Measurements from ENCODE around the gene TRPC4AP.
"Not testable (repeated sequence)": the region's sequence is repeated elsewhere in the genome, so short reads cannot be mapped to it uniquely, and the experiment has no call there.

The TRPC4AP gene

GRCh38 chr20:35092524-35093266, at the start of gene TRPC4AP:
TSS of gene TRPC4AP (minus strand) at chr20:35092807. CDS start at chr20:35092781, 26 bp downstream.
- DNase-seq (ENCODE audit: low read depth) = peak; percentile 86

GRCh38 chr20:35135867-35136586, 43.4 kb upstream of the TRPC4AP start:
- peak; percentile 90 for DNase-seq (ENCODE audit: low read depth)

- DNase-seq (ENCODE audit: low read depth) = no peak
Measured at GRCh38 chr20:35134880-35135279, 42.3 kb upstream of the TRPC4AP start.

GRCh38 chr20:35134472-35134871, 41.9 kb upstream of the TRPC4AP start:
- peak; percentile 29 for DNase-seq (ENCODE audit: low read depth)

GRCh38 chr20:35133735-35134134, 41.1 kb upstream of the TRPC4AP start:
- peak; percentile 51 for DNase-seq (ENCODE audit: low read depth)

- no peak for DNase-seq (ENCODE audit: low read depth)
Measured at GRCh38 chr20:35133031-35133430, 40.4 kb upstream of the TRPC4AP start.

- no peak for DNase-seq (ENCODE audit: low read depth)
Measured at GRCh38 chr20:35131934-35132333, 39.3 kb upstream of the TRPC4AP start.

- DNase-seq (ENCODE audit: low read depth) = peak; percentile 73
Measured at GRCh38 chr20:35129647-35130069, 37.1 kb upstream of the TRPC4AP start.

- no peak for DNase-seq (ENCODE audit: low read depth)
Measured at GRCh38 chr20:35125753-35126152, 33.1 kb upstream of the TRPC4AP start.

- no peak for DNase-seq (ENCODE audit: low read depth)
Measured at GRCh38 chr20:35122756-35123405, 30.3 kb upstream of the TRPC4AP start.

GRCh38 chr20:35121186-35121585, 28.6 kb upstream of the TRPC4AP start:
- no peak for DNase-seq (ENCODE audit: low read depth)

- DNase-seq (ENCODE audit: low read depth) = peak; percentile 94
Measured at GRCh38 chr20:35120012-35120701, 27.6 kb upstream of the TRPC4AP start.

GRCh38 chr20:35117629-35118028, 25.0 kb upstream of the TRPC4AP start:
- DNase-seq (ENCODE audit: low read depth) = no peak

GRCh38 chr20:35117196-35117595, 24.6 kb upstream of the TRPC4AP start:
- DNase-seq (ENCODE audit: low read depth) = peak; percentile 58

GRCh38 chr20:35116258-35116657, 23.7 kb upstream of the TRPC4AP start:
- DNase-seq (ENCODE audit: low read depth) = no peak

- DNase-seq (ENCODE audit: low read depth) = no peak
Measured at GRCh38 chr20:35115606-35116005, 23.0 kb upstream of the TRPC4AP start.

- DNase-seq (ENCODE audit: low read depth) = not testable (repeated sequence)
Measured at GRCh38 chr20:35112276-35112675, 19.7 kb upstream of the TRPC4AP start.

- peak; percentile 91 for DNase-seq (ENCODE audit: low read depth)
Measured at GRCh38 chr20:35111141-35111888, 18.7 kb upstream of the TRPC4AP start.

- DNase-seq (ENCODE audit: low read depth) = no peak
Measured at GRCh38 chr20:35108921-35109320, 16.3 kb upstream of the TRPC4AP start.

- DNase-seq (ENCODE audit: low read depth) = no peak
Measured at GRCh38 chr20:35106827-35107380, 14.3 kb upstream of the TRPC4AP start.

GRCh38 chr20:35104685-35105295, 12.2 kb upstream of the TRPC4AP start:
- no peak for DNase-seq (ENCODE audit: low read depth)

All from iris pigment epithelial cell (primary cell).